H1 (cell line): ENCODE measurements around the gene ARHGEF19.

Experiments
- CBX8 ChIP-seq: fragments of 300-800, 300-1000 bp; sonication (generic); IDR thresholded peaks from 2 replicates; pipeline ENCODE4 v1.7.1; 2016; ENCODE audit warnings: low read depth, low read length, borderline replicate concordance
- EP300 ChIP-seq, 2 experiments: IDR thresholded peaks; 1 replicate in 1 of 2; 2 replicates in 1 of 2; pipeline ENCODE4 v1.6.1; 2011 to 2012; ENCODE audit warnings: low read depth in 2 of 2, low read length in 2 of 2, mild to moderate bottlenecking in 2 of 2, borderline replicate concordance in 1 of 2, inconsistent platforms in 1 of 2, moderate library complexity in 1 of 2
- EZH2 ChIP-seq: fragments of 200-600 bp; sonication (generic); IDR thresholded peaks from 2 replicates; pipeline ENCODE4 v1.7.1; 2012; ENCODE audit warnings: low read depth, mild to moderate bottlenecking, moderate library complexity, low read length, inconsistent platforms; ENCODE audit not compliant: severe bottlenecking
- GABPA ChIP-seq: IDR thresholded peaks from 2 replicates; pipeline ENCODE4 v1.6.1; 2011; ENCODE audit warnings: mild to moderate bottlenecking, low read length, moderate library complexity, borderline replicate concordance; ENCODE audit not compliant: insufficient read depth
- POLR2A ChIP-seq, 2 experiments: IDR thresholded peaks; 1 replicate in 1 of 2; 2 replicates in 1 of 2; pipeline ENCODE4 v1.6.1; 2011; ENCODE audit warnings: low read depth in 2 of 2, low read length in 2 of 2, mild to moderate bottlenecking in 2 of 2; ENCODE audit errors: control extremely low read depth in 1 of 2
- POLR2AphosphoS5 ChIP-seq: IDR thresholded peaks from 2 replicates; pipeline ENCODE4 v1.6.1; 2011; ENCODE audit warnings: low read depth, low read length
- SP1 ChIP-seq: IDR thresholded peaks from 2 replicates; pipeline ENCODE4 v1.6.1; 2011; ENCODE audit warnings: low read depth, low read length
- TAF1 ChIP-seq: IDR thresholded peaks from 2 replicates; pipeline ENCODE4 v1.6.1; 2011; ENCODE audit warnings: mild to moderate bottlenecking, low read depth, low read length
- ZNF274 ChIP-seq: IDR thresholded peaks from 2 replicates; pipeline ENCODE4 v1.7.0; 2012; ENCODE audit warnings: low read length, borderline replicate concordance; ENCODE audit errors: extremely low read depth
- TF ChIP-seq, protein P1 (sequence below): IDR thresholded peaks from 2 replicates; pipeline ENCODE4 v1.6.1; 2011; ENCODE audit warnings: low read length, improper control_type of control experiment
- TF ChIP-seq, protein P2 (sequence below), 3 experiments: IDR thresholded peaks; 1 replicate in 2 of 3; 2 replicates in 1 of 3; pipeline versions ENCODE4 v1.5.1 to v1.6.1; 2011; ENCODE audit warnings: low read length in 3 of 3, mild to moderate bottlenecking in 3 of 3, inconsistent platforms in 2 of 3, low read depth in 1 of 3, moderate library complexity in 1 of 3; ENCODE audit not compliant: insufficient read depth in 1 of 3; ENCODE audit errors: control extremely low read depth in 1 of 3
- TF ChIP-seq, protein P3 (sequence below): IDR thresholded peaks from 2 replicates; pipeline ENCODE4 v1.6.1; 2012; ENCODE audit warnings: low read length, inconsistent platforms
- TF ChIP-seq, protein P4 (sequence below): IDR thresholded peaks from 2 replicates; pipeline ENCODE4 v1.6.1; 2011; ENCODE audit warnings: low read depth, mild to moderate bottlenecking, low read length; ENCODE audit not compliant: insufficient read depth

DNA sequence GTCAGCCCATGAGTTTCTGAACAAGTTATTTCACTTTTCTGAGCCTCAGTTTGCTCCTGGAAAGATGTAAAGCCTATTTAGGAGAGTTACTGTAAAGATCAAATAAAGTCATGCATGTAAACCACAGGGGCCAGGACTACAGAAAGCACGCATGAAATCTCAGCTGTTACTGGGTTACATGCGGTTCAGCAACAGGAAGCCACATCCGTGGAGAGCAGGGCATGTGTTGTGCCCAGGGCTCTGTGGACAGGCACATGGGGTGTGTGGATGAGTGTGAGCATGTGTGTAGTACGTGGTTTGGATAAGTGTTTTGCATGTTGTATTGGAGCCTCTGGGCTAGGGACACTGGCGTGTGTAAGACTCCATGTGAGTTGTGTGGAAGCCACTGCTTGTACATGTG, 54.4 kb downstream of the ARHGEF19 start:
- TF ChIP-seq POLR2A (IDR thresholded peaks at IDR 0.05; ENCODE audit: control extremely low read depth in 1 of 2, low read depth in 2 of 2, low read length in 2 of 2) (no peak), EZH2 (no peak), CBX8 (no peak), TAF1 (no peak), EP300 (IDR thresholded peaks at IDR 0.05; ENCODE audit: borderline replicate concordance in 1 of 2, low read depth in 2 of 2, low read length in 2 of 2) (no peak), POLR2AphosphoS5 (no peak), GABPA (no peak), SP1 (no peak), ZNF274 (no peak)
- TF ChIP-seq, protein P1, sequence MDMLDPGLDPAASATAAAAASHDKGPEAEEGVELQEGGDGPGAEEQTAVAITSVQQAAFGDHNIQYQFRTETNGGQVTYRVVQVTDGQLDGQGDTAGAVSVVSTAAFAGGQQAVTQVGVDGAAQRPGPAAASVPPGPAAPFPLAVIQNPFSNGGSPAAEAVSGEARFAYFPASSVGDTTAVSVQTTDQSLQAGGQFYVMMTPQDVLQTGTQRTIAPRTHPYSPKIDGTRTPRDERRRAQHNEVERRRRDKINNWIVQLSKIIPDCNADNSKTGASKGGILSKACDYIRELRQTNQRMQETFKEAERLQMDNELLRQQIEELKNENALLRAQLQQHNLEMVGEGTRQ, result no peak
- TF ChIP-seq, protein P2, sequence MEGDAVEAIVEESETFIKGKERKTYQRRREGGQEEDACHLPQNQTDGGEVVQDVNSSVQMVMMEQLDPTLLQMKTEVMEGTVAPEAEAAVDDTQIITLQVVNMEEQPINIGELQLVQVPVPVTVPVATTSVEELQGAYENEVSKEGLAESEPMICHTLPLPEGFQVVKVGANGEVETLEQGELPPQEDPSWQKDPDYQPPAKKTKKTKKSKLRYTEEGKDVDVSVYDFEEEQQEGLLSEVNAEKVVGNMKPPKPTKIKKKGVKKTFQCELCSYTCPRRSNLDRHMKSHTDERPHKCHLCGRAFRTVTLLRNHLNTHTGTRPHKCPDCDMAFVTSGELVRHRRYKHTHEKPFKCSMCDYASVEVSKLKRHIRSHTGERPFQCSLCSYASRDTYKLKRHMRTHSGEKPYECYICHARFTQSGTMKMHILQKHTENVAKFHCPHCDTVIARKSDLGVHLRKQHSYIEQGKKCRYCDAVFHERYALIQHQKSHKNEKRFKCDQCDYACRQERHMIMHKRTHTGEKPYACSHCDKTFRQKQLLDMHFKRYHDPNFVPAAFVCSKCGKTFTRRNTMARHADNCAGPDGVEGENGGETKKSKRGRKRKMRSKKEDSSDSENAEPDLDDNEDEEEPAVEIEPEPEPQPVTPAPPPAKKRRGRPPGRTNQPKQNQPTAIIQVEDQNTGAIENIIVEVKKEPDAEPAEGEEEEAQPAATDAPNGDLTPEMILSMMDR (IDR thresholded peaks at IDR 0.05; ENCODE audit: control extremely low read depth in 1 of 3, insufficient read depth in 1 of 3, low read depth in 1 of 3, low read length in 3 of 3), result no peak
- TF ChIP-seq, protein P3, sequence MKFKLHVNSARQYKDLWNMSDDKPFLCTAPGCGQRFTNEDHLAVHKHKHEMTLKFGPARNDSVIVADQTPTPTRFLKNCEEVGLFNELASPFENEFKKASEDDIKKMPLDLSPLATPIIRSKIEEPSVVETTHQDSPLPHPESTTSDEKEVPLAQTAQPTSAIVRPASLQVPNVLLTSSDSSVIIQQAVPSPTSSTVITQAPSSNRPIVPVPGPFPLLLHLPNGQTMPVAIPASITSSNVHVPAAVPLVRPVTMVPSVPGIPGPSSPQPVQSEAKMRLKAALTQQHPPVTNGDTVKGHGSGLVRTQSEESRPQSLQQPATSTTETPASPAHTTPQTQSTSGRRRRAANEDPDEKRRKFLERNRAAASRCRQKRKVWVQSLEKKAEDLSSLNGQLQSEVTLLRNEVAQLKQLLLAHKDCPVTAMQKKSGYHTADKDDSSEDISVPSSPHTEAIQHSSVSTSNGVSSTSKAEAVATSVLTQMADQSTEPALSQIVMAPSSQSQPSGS, result no peak
- TF ChIP-seq, protein P4, sequence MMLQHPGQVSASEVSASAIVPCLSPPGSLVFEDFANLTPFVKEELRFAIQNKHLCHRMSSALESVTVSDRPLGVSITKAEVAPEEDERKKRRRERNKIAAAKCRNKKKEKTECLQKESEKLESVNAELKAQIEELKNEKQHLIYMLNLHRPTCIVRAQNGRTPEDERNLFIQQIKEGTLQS, result no peak
